HCEC 1CT (cell line): ENCODE measurements around the gene PFN3.

Experiments
- DNase-seq: peaks from one replicate; pipeline ENCODE4 v3.0.0-alpha.2; 2017

The PFN3 gene

GRCh38 chr5:177437623-177438022, 37.2 kb upstream of the PFN3 start:
- no peak for DNase-seq

GRCh38 chr5:177435847-177436536, 35.5 kb upstream of the PFN3 start:
- DNase-seq = no peak

DNA sequence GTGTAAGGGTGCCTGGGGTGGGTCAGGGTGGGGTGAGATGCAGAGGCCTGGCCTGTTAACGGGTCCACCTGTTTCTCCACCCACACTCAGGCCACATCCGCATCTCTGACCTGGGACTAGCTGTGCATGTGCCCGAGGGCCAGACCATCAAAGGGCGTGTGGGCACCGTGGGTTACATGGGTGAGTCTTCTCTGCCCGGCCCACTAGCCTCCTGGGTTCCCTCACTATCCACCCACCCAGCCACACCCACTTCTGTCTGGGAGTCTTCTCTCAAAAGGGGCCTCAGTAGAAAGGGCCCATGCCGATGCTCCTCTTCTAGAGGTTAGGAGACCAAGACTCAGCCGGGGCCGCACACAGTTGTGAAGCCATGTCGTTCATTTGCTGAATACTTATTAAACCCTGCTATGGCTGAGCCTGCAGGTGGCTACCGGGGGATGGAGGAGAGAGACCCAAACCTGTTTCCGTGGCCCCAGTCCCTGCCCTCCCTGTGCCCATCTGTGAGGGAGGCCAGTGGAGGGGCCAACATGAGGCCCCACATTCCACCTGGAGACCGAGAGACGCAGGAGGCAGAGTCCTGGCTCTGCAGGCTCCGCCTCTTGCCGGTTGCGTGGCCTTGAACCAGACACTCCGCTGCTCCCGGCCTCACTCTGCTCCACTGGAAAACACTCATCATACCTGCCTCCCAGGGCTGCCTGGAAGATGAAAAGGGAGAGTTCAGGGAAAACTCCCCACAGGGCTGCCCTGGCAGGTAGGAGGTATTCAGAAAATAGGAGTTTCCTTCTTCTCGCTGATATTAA, 34.7 kb upstream of the PFN3 start:
- DNase-seq = no peak

GRCh38 chr5:177434437-177434836, 34.0 kb upstream of the PFN3 start:
- no peak for DNase-seq

DNA sequence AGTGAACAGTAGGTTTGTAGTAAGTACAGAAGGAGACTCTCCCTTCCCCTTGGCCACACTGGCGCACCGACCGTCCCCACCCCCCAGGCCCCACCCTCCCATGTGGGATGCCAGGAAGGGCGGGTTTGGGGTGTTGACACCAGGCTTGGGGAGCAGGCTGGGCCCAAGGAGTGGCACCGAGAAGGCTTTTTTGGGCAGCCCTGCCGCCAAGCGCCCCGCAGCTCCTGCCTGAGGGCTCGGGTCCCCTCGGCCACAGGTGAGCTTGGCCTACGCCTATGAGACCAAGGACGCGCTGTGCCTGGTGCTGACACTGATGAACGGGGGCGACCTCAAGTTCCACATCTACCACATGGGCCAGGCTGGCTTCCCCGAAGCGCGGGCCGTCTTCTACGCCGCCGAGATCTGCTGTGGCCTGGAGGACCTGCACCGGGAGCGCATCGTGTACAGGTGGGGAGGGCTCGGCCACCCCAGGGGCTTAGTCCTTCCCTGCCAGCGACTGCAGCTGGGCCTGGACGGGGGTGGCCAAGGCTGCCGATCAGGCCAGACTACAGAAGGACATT, 33.3 kb upstream of the PFN3 start:
- no peak for DNase-seq

- DNase-seq = no peak
Observed at GRCh38 chr5:177432839-177433657, 32.6 kb upstream of the PFN3 start.

GRCh38 chr5:177432143-177432838, 31.8 kb upstream of the PFN3 start:
- DNase-seq = no peak

- DNase-seq = no peak
Observed at GRCh38 chr5:177431317-177432142, 31.1 kb upstream of the PFN3 start.

DNA sequence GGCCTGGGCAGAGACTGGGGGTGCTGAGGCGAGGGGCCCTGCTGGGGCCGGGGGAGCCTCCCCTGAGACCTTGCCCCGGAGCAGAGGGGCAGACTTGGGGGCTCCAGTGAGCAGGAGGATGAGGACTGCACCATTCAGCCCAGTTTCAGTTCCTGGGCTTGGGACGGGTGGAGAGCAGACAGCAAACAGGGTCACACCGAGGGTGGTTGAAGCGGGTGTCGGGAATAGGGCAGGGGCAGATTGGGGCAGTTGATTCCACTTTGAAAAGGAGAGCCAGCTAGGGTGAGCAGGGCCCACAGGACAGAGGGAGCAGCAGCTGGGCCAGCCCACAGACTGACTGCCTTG, 30.5 kb upstream of the PFN3 start:
- no peak for DNase-seq

GRCh38 chr5:177430140-177430951, 29.9 kb upstream of the PFN3 start:
- no peak for DNase-seq

GRCh38 chr5:177429248-177430040, 29.0 kb upstream of the PFN3 start:
- DNase-seq = no peak

DNA sequence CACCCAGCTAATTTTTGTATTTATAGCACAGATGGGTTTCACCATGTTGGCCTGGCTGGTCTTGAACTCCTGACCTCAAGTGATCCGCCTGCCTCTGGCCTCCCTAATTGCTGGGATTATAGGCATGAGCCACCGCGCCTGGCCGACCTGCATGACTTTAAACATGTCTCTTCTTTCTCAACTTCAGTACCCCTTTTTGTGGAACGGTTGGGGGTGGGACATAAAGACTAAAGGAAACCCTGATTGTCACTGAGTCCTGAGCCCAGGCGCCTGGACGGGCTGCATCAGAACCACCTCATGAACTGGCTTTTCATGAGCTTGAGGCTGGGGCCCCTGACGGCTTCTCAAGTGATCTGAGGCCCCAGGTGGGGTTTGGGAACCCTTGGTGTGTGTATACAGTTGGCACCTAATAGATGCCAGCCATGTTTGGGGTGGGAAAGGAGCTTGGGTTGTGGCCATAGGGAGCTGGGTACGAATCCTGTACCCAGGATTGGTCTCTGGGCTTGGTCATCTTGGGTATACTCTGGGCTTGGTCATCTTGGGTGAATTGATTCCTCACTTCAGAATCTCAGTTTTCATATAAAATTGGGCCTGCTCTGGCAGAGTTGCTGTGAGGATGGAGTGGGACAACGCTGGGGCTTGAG, 28.2 kb upstream of the PFN3 start:
- DNase-seq = no peak

GRCh38 chr5:177427919-177428573, 27.6 kb upstream of the PFN3 start:
- no peak for DNase-seq

DNA sequence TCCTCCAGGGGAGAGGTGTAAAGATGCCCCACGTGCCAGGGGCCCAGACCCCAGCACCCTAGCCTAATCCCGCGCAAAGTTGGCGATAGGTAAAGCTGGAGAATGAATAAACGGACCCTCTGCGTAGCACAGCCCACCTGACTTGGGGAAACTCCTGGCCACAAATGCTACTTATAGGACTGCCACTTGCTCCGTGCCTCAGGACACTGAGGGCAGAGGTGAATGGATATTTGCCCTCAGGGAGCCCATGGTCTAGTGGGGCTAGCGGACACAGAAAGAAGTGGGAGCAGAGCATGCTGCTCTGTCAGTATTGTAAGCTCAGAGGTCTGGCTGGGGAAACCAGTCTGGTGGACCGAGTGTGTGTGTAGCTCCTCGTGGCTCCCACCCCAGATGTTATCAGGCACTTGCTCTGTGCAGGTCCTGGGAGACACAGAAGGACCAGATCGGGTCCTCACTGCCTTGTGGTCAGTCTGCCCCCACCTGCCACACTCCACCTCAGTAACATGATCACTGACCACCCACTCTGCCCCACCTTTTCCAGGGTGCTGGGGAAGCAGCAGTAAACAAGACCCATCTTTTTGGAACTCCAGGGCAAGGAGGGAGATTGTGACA, 26.9 kb upstream of the PFN3 start:
- DNase-seq = no peak

DNA sequence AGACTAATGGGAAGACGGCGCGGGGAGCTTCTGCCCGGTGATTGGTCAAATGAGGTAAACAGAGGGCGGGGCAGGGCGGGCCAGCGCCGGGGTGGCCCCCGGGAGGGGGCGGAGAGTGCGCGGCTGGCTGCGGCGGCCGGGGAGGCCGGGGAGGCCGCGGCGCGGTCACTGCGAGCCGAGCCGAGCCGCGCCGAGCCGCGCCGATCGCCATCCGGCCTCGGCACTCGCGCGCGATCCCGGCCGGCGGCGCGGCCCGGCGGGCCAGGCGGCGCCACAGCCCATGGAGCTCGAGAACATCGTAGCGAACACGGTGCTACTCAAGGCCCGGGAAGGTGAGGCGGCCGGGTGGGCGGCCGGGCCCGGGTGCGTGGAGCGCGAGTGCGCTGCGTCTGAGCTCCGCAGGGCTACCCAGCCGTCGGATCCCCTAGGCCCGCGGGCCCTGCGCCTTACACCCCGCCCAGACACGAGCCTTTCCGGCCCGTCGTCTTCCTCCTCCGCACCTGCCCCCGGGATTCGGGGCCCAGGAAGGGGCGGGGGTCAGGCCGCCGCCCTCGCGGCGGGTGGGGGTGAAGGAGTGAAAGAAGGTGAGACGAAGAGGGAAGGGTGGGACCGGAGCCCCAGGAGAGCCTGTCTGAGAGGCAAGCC, 26.2 kb upstream of the PFN3 start, which contains the start of gene GRK6:
Gene GRK6, plus strand, starts transcription at position 111 of the 645 bp plus-strand sequence. Its CDS starts 170 bp downstream, at position 281.
- no peak for DNase-seq

GRCh38 chr5:177425801-177426565, 25.5 kb upstream of the PFN3 start:
- peak; percentile 100 for DNase-seq

DNA sequence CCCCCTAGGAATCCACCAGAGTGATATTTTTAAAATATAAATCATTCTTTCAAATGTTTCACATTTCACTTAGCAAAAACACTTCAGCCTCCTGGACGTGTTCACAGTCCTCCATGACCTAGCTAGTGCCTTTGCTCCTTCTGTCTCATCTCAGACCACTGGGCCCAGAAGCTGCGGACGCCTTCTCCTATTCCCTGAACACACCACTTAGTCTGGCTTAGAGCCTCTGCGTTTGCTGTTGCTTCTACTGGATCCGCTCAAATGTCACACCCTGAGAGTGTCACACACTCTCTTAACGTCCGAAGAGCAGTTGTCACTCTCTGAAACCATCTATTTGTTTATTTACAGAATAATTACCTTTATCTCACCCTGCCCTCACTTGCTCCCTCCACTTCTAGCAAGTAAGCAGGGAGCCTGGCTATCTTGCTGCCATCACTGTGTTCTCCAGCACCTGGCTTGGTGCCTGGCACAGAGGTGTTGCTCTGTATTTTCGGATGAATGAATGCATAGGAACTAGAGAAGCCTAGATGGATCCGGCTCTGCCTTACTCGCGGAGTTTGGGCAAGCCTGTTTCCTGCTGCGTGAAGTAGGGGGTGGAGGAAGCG, 24.8 kb upstream of the PFN3 start:
- no peak for DNase-seq
